Measurements from ENCODE around the gene SYNRG. TPM values are rescaled to one million over a fixed set of nuclear protein-coding genes. Genes with fewer than 3 reads are reported as not detected.

Gene SYNRG
- total RNA-seq, 1 donor from 2014 or later: 28.7 TPM

DNA sequence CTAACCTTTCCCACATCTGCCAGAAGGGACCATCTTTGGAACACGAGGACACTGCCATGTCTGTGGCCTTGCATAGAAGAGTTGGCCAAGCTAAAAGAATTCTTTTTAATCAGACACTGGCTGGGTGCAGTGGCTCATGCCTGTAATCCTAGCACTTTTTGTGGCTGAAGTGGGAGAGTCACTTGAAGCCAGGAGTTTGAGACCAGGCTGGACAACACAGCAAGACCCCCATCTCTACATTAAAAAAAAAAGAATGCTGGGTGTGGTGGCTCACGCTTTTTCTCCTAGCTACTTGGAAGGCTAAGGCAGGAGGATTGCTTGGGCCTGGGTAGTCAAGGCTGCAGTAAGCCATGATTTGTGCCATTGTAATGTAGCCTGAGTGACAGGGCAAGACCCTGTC lies 128.8 kb downstream of the SYNRG start:
- no peak for DNase-seq (ENCODE audit: extremely low read depth, low read depth, low spot score)

DNA sequence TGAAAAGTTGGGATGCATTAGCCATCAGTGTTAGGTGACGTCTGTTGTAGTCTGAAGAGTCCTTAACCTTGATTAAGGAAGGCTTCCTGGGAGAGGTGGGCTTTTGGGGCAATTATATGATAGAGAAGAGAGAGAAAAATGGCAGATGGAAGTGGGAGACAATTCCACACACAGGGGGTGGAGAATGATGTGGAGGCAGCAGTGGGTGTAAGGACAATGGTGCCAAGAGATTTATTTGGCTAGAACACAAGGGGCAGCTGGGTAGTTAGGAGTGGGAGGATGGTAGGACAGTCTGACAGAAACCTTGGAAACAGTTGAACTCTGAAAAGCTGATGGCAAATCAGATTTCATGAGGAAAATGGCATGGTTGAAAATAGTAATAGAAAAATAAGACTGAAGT lies 130.2 kb downstream of the SYNRG start:
- no peak for DNase-seq (ENCODE audit: extremely low read depth, low read depth, low spot score)

DNA sequence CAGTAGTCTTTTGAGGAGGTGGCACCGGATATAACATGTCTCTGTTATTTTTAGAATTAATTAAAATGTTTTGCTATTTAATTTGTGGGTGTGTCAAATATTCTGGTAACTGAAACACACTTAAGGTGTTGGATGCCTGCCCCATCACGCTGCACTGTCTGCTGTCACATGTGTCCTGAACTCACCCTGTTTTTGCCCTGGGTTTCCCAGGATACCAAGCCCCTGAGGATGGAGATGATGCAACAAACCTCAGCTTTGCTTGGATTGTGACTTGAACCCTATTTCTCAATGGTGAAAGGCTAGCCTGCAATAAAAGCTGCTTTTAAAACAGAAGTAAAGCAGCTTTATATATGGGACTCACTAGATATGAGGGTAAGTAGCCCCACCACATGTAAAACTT lies 131.0 kb downstream of the SYNRG start:
- DNase-seq (ENCODE audit: extremely low read depth, low read depth, low spot score): no peak

DNA sequence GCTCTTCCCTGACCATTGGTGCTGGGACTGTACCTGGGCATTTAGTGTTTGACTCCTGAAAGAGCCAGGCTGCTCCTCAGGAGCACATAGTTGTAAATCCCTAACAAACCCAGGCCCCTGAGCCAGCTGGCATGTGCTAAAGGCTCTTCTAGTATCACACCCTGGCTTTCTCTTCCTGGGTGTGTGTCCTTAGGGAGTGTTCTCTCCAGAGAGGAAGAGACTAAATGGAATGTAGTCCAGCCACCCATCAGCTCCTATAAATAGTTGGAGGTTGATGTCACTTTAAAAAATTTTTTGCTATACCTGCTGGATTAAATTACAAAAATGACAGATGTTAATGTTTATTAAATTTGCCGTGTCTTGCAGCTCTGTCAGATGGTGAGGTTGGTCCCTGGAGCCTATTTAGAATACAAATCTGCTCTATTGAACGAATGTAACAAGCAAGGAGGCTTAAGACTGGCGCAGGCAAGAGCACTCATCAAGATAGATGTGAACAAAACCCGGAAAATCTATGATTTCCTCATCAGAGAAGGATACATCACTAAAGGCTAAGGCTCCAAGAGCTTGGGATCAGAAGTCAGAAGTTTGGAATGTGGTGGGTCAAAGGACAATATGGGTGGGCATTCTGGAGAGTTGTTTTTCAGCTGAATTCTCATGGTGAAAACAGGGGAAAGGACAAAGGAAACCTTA lies 132.6 kb downstream of the SYNRG start:
- DNase-seq (ENCODE audit: extremely low read depth, low read depth, low spot score): peak; percentile 36

DNA sequence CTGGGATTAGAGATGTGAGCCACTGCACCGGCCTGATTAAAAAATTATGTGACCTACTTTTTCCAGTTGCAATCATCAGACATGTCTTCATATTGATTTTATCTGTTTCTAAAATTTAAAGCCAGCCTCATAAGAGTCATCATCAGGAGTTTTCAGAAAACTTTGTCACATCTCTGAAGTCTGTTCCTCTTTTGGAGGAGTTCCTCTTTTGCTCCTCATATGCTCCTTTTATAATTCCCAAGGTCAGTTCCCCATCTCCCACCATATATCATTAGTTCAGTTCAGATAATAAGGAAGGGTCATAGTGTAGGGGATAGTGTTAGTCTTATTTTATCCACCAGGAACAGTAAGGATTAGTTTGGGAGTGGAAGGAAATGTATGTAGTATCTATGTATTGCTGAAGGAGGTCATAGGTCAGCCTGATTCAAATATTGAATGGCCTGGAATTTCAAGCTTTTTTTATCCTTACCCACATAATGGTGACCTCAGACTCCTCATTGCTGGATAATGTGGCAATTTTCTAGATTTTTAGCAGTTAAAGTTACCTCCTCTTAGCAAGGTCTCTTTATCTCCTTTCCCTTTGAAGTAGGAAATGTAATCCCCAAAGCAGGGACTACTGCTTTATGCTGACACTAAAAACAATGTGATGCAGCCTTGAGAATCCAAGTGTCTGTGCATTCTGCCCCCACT lies 133.3 kb downstream of the SYNRG start:
- DNase-seq (ENCODE audit: extremely low read depth, low read depth, low spot score): no peak

DNA sequence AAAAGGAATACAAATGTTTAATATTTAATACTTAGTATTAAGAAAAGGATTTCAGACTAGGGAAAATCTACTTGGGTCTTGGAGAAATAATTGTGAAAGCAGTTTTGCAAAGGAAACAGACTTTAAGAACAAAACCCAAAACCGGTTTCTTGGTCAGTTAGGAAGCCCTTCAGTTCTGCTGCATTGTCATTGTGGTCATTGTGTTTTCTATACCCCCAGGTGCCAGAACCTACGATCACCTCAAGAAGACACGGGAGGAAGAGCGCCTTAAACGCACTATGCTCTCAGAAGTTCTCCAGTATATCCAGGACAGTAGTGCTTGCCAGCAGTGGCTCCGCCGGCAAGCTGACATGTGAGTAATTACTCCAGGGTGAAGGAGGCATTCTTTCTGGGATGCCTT lies 139.0 kb downstream of the SYNRG start:
- no peak for DNase-seq (ENCODE audit: extremely low read depth, low read depth, low spot score)

DNA sequence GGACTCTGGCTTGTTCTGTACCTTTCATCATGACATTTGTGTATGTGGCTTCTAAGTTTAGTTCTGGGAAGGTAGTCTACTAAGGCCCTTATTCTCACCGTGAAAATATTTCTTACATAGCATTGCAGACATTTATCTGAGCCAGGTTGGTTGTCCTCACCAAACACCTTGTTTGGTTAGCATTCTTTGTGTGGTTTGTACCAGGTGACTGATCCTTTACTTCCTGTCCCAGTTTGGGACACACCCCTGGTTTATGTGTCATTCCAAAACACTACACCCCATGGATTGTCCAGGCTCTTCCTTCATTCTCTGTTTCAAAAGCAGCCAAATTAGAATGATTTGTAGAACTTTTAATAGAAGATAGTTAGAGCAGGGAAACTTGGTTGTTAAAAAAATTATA lies 142.7 kb downstream of the SYNRG start:
- no peak for DNase-seq (ENCODE audit: extremely low read depth, low read depth, low spot score)

DNA sequence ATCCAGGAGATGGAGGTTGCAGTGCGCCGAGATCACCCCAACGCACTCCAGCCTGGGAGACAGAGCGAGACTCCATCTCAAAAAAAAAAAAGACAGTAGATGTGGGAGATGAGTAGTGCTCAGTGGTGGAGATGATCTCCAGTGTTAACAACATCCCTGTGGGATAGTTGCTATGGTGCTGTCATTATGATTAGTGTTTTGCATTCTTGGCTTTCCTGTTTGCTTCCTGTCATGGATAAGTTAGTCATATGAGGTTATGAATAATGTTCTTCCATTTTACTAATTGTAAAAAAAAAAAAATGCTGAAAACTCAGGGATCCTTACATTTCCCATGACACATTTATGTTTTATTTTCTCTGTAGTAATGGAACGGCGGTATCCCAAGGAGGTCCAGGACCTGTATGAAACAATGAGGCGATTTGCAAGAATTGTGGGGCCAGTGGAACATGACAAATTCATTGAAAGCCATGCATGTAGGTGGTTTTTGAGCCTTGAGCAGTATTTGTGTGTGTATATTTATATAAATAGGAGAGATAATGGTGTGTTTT lies 144.1 kb downstream of the SYNRG start:
- DNase-seq (ENCODE audit: extremely low read depth, low read depth, low spot score): peak; percentile 71

Other genes starting within 250 kb of the SYNRG start
- not detected in 2 replicates for gene C17orf78, start 233.4 kb downstream of the SYNRG start, total RNA-seq
- gene ACACA, start 202.6 kb downstream of the SYNRG start, total RNA-seq: 49.0 and 61.3 TPM in 2 replicates
- 14.8 and 21.4 TPM in 2 replicates for gene TADA2A, start 202.5 kb downstream of the SYNRG start, total RNA-seq
- gene DUSP14, start 119.5 kb downstream of the SYNRG start, total RNA-seq: 52.8 and 58.3 TPM in 2 replicates
- 31.9 and 42.6 TPM in 2 replicates for gene DDX52, start 34.0 kb upstream of the SYNRG start, total RNA-seq
- 0.99 and 6.1 TPM in 2 replicates for gene HNF1B, start 135.6 kb upstream of the SYNRG start, total RNA-seq